ENCODE measurements around the gene PAK5.

- no peak for TF ChIP-seq CTCF (conservative IDR thresholded peaks at IDR 0.05)
- no peak for TF ChIP-seq EZH2 (IDR thresholded peaks at IDR 0.05; ENCODE audit: low read depth)
These were observed 29.6 kb downstream of the PAK5 start for GRCh38 chr20:9809271-9809670.

Measured in PC-9 (cell line).